ENCODE results near the gene OR51S1.

- no peak for TF ChIP-seq POLR2A (IDR thresholded peaks at IDR 0.05)
- TF ChIP-seq CTCF (IDR thresholded peaks at IDR 0.05): no peak
Measured at GRCh38 chr11:4851033-4851432, 2.0 kb upstream of the OR51S1 start.

Data from thyroid gland (tissue), 4 donors.